Hematopoietic multipotent progenitor cell treated with erythropoietin and hydrocortisone succinate and interleukin-3 and kit ligand, for 8 days (in vitro differentiated cells): ENCODE measurements around the gene MYH3.

Experiments used
- DNase-seq: peaks from one replicate; pipeline ENCODE4 v3.0.0-alpha.2; 2015

MYH3 gene

DNA sequence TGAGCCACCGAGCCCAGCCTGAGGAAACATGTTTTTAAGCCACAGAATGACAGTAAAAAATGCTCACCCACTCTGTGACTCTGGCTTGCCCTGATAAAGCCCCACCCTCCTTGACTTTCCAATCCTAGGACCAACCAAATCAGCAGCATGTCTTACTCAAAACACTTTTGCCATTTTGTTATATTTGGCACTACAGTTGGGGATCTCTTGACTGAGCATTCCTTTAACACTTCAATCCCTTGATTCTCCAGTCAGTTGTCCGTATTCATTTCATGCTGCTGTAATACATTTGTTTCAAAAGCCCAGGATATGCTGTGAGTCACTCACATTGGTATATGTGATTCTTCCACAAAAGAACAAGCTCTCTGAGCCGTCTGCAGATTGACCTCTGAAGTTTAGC, 8.2 kb downstream of the MYH3 start:
- peak; percentile 61 for DNase-seq

- DNase-seq = no peak
Observed at GRCh38 chr17:10648381-10648780, 8.7 kb downstream of the MYH3 start.

DNA sequence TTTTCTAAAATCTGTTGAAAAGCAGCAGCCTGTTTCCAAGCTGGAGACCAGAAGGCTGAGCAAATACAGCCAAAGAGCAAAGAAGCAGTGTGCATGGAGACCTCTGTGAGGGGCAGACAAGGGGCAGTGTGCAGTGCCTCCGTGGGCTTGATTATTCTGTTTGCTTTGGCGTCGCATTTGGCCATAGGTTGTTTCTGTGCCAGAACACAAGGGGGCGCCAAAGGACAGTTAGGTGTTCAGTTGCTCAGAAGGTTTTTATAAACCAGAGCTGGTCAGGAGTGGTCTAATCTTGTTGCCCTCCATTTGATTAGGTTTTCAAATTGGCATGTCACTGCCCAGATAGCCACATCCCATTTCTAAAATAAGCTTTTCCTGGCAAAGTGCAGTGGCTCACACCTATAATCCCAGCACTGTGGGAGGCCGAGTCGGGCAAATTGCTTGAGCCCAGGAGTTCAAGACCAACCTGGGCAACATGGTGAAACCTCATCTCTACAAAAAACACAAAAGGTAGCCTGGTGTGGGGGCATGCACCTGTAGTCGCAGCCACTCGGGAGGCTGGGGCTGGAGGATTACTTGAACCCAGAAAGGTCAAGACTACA, 10.6 kb downstream of the MYH3 start:
- peak; percentile 75 for DNase-seq

GRCh38 chr17:10640475-10640874, 16.6 kb downstream of the MYH3 start:
- no peak for DNase-seq

- DNase-seq = no peak
Observed at GRCh38 chr17:10638151-10638550, 19.0 kb downstream of the MYH3 start.

- DNase-seq = no peak
Observed at GRCh38 chr17:10635290-10635689, 21.8 kb downstream of the MYH3 start.

GRCh38 chr17:10633738-10634379, 23.2 kb downstream of the MYH3 start:
- DNase-seq = no peak

DNA sequence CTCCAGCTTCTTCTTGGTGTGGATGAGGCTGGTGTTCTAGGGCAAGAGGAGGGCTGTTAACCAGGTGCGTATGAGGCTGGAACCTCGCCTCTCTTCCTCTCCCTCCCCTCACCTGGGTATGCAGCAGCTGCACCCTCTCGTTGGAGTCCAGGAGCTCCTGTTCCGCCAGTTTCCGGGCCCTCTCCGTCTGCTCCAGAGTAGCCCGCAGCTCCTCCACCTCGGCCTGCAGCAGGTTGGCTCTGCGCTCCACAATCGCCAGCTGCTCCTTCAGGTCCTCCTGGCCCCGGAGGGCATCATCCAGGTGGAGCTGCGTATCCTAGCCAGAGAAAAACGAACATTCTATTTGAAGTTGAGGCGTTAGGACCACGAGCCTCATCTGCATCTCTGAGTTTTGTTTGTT, 25.4 kb downstream of the MYH3 start:
- DNase-seq = no peak

DNA sequence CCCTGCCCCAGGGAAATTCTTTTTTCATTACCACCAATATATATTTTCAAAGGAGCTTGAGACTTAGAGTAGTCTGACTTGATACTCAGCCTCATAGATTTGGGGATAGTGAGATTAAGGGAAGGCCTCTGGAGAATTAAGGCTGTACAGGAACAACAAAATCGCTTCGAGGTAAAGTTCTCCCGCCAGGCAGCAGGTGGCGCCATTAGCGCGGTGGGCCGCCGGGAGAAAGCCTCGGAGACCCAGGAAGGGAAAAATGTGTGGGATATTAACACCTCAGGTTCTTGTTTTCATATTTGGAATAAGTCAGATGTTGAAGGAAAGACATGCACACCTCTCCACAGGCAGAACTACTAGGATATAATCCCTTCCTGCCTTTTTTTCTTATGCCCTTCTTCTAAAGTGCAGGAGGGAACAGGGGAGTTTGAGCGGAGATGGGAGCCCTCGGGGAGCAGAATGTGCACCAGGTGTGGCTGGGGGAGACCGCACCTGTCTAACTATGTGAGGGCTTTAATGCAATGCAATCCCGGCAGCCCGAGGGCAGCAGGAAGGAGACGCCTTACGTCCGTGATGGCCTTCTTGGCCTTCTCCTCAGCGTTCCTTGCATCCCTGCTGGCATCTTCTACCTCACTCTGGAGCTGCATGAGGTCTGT, 25.9 kb downstream of the MYH3 start:
- peak; percentile 32 for DNase-seq

GRCh38 chr17:10629706-10630105, 27.4 kb downstream of the MYH3 start:
- no peak for DNase-seq

- DNase-seq = peak; percentile 16
Observed at GRCh38 chr17:10628756-10629155, 28.4 kb downstream of the MYH3 start.

- no peak for DNase-seq
Observed at GRCh38 chr17:10626390-10626789, 30.7 kb downstream of the MYH3 start.

- no peak for DNase-seq
Observed at GRCh38 chr17:10624969-10625368, 32.1 kb downstream of the MYH3 start.

GRCh38 chr17:10623737-10624338, 33.3 kb downstream of the MYH3 start:
- no peak for DNase-seq

GRCh38 chr17:10622617-10623485, 34.3 kb downstream of the MYH3 start:
- no peak for DNase-seq

DNA sequence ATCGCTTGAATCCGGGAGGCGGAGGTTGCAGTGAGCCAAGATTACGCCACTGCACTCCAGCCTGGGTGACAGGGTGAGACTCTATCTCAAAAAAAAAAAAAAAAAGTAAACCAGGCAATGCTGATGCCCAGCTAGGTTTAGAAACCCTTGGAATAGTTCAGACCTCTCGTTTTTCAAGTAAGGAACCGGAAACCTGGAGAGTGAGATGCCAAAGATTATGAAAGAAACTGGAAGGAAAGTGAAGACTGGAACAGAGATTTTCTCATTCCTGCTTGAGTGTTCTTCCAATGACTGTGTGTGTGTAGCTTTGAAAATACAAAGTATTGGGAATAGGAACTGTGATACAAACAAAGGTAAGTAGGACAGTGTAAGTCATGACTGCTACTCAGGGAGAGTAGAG, 35.7 kb downstream of the MYH3 start:
- DNase-seq = no peak

GRCh38 chr17:10620823-10621222, 36.3 kb downstream of the MYH3 start:
- no peak for DNase-seq

- peak; percentile 79 for DNase-seq
Observed at GRCh38 chr17:10618202-10618635, 38.9 kb downstream of the MYH3 start.

- no peak for DNase-seq
Observed at GRCh38 chr17:10617120-10617505, 40.0 kb downstream of the MYH3 start.

DNA sequence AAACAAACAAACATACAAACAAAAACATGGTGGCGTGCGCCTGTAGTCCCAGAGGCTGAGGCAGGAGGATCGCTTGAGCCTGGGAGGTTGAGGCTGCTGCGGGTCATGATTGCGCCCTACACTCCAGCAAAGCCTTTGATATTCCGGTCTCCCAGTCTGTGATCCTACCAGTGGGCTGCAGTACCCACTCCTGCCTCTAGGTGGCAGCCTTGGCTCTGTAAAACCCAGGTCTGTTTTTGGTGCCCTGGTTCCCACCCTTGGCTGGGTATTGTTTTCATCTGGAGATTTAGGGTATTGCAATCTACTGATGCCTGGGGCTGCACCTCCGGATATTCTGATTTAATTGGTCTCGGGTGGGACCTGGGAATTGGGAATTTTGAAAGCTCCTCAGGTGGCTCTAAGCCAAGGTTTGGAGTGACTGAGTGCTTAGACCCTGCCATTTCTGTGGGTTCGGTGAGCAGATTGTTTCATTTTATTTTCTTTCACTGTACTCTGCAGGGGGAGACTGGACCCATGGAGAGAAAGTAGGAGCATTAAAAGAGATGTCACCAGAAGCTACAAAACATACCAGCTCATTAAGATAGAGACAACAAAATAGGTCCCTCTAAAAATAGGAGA, 40.5 kb downstream of the MYH3 start:
- peak; percentile 83 for DNase-seq

DNA sequence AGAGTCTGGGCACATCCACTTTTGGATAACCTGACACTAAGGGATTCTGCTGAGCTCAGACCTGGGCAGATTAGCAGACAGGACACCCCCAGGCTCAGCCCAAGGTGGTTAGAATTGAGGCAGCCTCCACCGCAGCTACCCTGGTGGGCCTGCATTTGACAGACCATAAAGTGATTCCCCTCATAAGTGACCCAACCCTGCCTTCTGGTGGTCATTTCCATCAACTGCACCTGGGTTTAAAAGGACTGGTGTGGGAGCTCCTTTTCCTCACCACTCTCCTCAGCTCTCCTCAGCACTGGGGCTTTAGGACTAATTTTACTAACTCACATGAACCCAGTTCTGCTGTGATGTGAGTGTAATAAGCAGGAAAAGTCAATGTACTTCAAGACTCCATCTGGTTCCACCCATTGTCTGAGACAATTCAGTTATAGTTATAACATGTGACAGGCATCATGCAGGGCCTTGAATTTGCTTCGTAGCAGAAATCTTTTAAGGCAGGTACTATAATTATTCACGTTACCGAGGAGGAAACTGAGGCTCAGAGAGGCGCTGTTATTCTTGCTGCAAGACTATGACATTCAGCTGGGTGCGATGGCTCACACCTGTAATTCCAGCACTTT, 42.5 kb downstream of the MYH3 start:
- peak; percentile 60 for DNase-seq
